ENCODE results near the gene TNFAIP3.

Gene TNFAIP3

DNA sequence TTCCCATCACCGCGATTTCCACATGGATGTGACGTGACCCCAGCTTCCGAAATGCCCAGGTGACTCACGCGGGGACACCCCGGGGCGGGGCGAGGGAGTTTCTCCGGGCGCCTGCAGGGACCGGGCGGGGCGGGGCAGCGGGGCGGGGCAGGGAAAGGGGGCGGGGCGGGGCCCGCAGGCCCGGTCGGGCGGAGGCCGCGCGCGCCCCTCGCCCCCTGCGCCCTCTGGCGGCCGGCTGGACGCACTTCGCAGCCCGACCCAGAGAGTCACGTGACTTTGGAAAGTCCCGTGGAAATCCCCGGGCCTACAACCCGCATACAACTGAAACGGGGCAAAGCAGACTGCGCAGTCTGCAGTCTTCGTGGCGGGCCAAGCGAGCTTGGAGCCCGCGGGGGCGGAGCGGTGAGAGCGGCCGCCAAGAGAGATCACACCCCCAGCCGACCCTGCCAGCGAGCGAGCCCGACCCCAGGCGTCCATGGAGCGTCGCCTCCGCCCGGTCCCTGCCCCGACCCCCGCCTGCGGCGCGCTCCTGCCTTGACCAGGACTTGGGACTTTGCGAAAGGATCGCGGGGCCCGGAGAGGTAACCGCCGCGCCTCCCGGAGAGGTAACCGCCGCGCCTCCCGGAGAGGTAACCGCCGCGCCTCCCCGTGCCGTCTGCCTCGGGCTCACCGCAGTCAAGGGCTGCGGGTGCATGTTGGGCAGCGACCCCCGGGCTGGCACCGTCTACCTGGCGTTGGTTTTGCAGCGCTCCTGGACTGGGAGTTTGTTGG is at the start of gene TNFAIP3:
Gene TNFAIP3 (plus strand): TSS at position 346 of the 771 bp plus-strand sequence. CDS start 3,969 bp downstream, outside the sequence.
- peak within 1 kb of the TSS; percentile 87 for H3K9ac ChIP-seq (ENCODE audit: low read depth in 1 of 2, low read length in 2 of 2)
- no peaks in the 10 kb centered on the region for H3K9me3 ChIP-seq (ENCODE audit: control insufficient read depth in 2 of 2, low read length in 2 of 2)
- H3K27me3 ChIP-seq (ENCODE audit: control insufficient read depth in 2 of 2, insufficient read depth in 2 of 2, low read length in 2 of 2) = no peaks in the 10 kb centered on the region
- peak within 1 kb of the TSS; percentile 95 to 99 for H3K4me3 ChIP-seq (ENCODE audit: low read length in 2 of 2)
- H3K27ac ChIP-seq (ENCODE audit: low read depth in 2 of 2, low read length in 2 of 2) = peak within 1 kb of the TSS; percentile 90 to 91
- peaks cover 4 to 8% of the 10 kb centered on the region in 2 donors for H3K36me3 ChIP-seq (ENCODE audit: control insufficient read depth in 2 of 2, insufficient read depth in 2 of 2, low read length in 2 of 2)
- peaks cover 15 to 22% of the 10 kb centered on the region in 2 donors for H3K4me1 ChIP-seq (ENCODE audit: control insufficient read depth in 2 of 2, insufficient read depth in 2 of 2, low read length in 2 of 2)

GRCh38 chr6:137818440-137818839 is 48.6 kb upstream of the TNFAIP3 start:
- no peaks in the 10 kb centered on the region for H3K36me3 ChIP-seq (ENCODE audit: control insufficient read depth in 2 of 2, insufficient read depth in 2 of 2, low read length in 2 of 2)
- H3K4me1 ChIP-seq (ENCODE audit: control insufficient read depth in 2 of 2, insufficient read depth in 2 of 2, low read length in 2 of 2) = no peaks in the 10 kb centered on the region
- no peaks in the 10 kb centered on the region for H3K27me3 ChIP-seq (ENCODE audit: control insufficient read depth in 2 of 2, insufficient read depth in 2 of 2, low read length in 2 of 2)
- no peaks in the 10 kb centered on the region for H3K9me3 ChIP-seq (ENCODE audit: control insufficient read depth in 2 of 2, low read length in 2 of 2)
- H3K4me3 ChIP-seq (ENCODE audit: low read length in 2 of 2) = no peak overlapping the region
- no peak overlapping the region for H3K9ac ChIP-seq (ENCODE audit: low read depth in 1 of 2, low read length in 2 of 2)
- H3K27ac ChIP-seq (ENCODE audit: low read depth in 2 of 2, low read length in 2 of 2) = no peak overlapping the region

- Histone ChIP-seq H3K4me3 (ENCODE audit: low read length in 2 of 2) (no peak overlapping the region), H3K9me3 (ENCODE audit: control insufficient read depth in 2 of 2, low read length in 2 of 2) (no peaks in the 10 kb centered on the region), H3K9ac (ENCODE audit: low read depth in 1 of 2, low read length in 2 of 2) (no peak overlapping the region), H3K27ac (ENCODE audit: low read depth in 2 of 2, low read length in 2 of 2) (no peak overlapping the region), H3K4me1 (ENCODE audit: control insufficient read depth in 2 of 2, insufficient read depth in 2 of 2, low read length in 2 of 2) (peaks cover 0 to 2% of the 10 kb centered on the region in 2 donors), H3K27me3 (ENCODE audit: control insufficient read depth in 2 of 2, insufficient read depth in 2 of 2, low read length in 2 of 2) (no peaks in the 10 kb centered on the region), H3K36me3 (ENCODE audit: control insufficient read depth in 2 of 2, insufficient read depth in 2 of 2, low read length in 2 of 2) (no peaks in the 10 kb centered on the region)
These were observed 47.3 kb upstream of the TNFAIP3 start for GRCh38 chr6:137819740-137820139.

- Histone ChIP-seq H3K4me3 (ENCODE audit: low read length in 2 of 2) (no peak overlapping the region), H3K27ac (ENCODE audit: low read depth in 2 of 2, low read length in 2 of 2) (no peak overlapping the region), H3K4me1 (ENCODE audit: control insufficient read depth in 2 of 2, insufficient read depth in 2 of 2, low read length in 2 of 2) (peaks cover 0 to 2% of the 10 kb centered on the region in 2 donors), H3K9me3 (ENCODE audit: control insufficient read depth in 2 of 2, low read length in 2 of 2) (no peaks in the 10 kb centered on the region), H3K36me3 (ENCODE audit: control insufficient read depth in 2 of 2, insufficient read depth in 2 of 2, low read length in 2 of 2) (no peaks in the 10 kb centered on the region), H3K27me3 (ENCODE audit: control insufficient read depth in 2 of 2, insufficient read depth in 2 of 2, low read length in 2 of 2) (no peaks in the 10 kb centered on the region), H3K9ac (ENCODE audit: low read depth in 1 of 2, low read length in 2 of 2) (no peak overlapping the region)
These were observed 46.6 kb upstream of the TNFAIP3 start for GRCh38 chr6:137820425-137820824.

GRCh38 chr6:137820952-137821351 is 46.1 kb upstream of the TNFAIP3 start:
- Histone ChIP-seq H3K9ac (ENCODE audit: low read depth in 1 of 2, low read length in 2 of 2) (no peak overlapping the region), H3K36me3 (ENCODE audit: control insufficient read depth in 2 of 2, insufficient read depth in 2 of 2, low read length in 2 of 2) (no peaks in the 10 kb centered on the region), H3K9me3 (ENCODE audit: control insufficient read depth in 2 of 2, low read length in 2 of 2) (no peaks in the 10 kb centered on the region), H3K4me3 (ENCODE audit: low read length in 2 of 2) (no peak overlapping the region), H3K27ac (ENCODE audit: low read depth in 2 of 2, low read length in 2 of 2) (no peak overlapping the region), H3K4me1 (ENCODE audit: control insufficient read depth in 2 of 2, insufficient read depth in 2 of 2, low read length in 2 of 2) (peaks cover 0 to 2% of the 10 kb centered on the region in 2 donors), H3K27me3 (ENCODE audit: control insufficient read depth in 2 of 2, insufficient read depth in 2 of 2, low read length in 2 of 2) (no peaks in the 10 kb centered on the region)

DNA sequence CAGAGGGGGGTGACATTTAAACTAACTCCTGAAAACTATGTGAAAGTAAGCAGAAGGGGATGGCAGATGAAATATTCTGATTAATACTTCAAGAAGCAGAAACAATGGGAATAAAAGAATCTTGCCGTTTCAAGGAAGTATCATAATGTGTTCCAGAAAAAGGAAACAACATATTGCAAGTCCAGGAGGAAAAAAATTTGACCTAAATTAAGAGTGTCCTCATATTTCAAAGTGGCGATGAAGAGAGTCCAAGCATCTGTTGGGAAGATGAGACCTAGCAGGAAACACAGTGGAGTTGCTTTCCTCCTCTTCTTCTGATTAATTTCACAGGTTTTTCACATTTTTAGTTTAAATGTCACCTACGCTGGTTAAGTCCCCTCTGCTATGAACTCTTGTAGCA is 45.6 kb upstream of the TNFAIP3 start:
- Histone ChIP-seq H3K9me3 (ENCODE audit: control insufficient read depth in 2 of 2, low read length in 2 of 2) (no peaks in the 10 kb centered on the region), H3K4me1 (ENCODE audit: control insufficient read depth in 2 of 2, insufficient read depth in 2 of 2, low read length in 2 of 2) (peaks cover 0 to 2% of the 10 kb centered on the region in 2 donors), H3K27ac (ENCODE audit: low read depth in 2 of 2, low read length in 2 of 2) (no peak overlapping the region), H3K36me3 (ENCODE audit: control insufficient read depth in 2 of 2, insufficient read depth in 2 of 2, low read length in 2 of 2) (no peaks in the 10 kb centered on the region), H3K27me3 (ENCODE audit: control insufficient read depth in 2 of 2, insufficient read depth in 2 of 2, low read length in 2 of 2) (no peaks in the 10 kb centered on the region), H3K4me3 (ENCODE audit: low read length in 2 of 2) (no peak overlapping the region), H3K9ac (ENCODE audit: low read depth in 1 of 2, low read length in 2 of 2) (no peak overlapping the region)

- Histone ChIP-seq H3K27ac (ENCODE audit: low read depth in 2 of 2, low read length in 2 of 2) (peak overlapping the region; percentile 16 to 61), H3K4me3 (ENCODE audit: low read length in 2 of 2) (no peak overlapping the region), H3K4me1 (ENCODE audit: control insufficient read depth in 2 of 2, insufficient read depth in 2 of 2, low read length in 2 of 2) (peaks cover 0 to 2% of the 10 kb centered on the region in 2 donors)
These were observed 43.1 kb upstream of the TNFAIP3 start for GRCh38 chr6:137823826-137824555.

DNA sequence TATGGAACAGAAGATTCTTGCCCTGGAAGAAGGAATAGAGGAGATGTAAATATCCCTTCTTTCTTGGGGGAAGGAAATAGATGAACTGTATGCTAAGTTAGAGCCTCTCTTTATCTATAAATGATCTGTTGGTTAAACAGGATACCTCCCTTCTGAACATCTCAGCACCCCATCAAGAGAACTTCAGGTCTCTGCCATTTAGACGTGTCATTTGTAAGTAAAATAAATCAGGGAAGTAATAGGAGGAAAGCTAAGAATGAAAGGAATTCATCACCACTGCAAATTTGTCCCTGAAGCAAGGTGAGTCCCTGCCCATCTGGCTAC is 42.5 kb upstream of the TNFAIP3 start:
- no peak overlapping the region for H3K4me3 ChIP-seq (ENCODE audit: low read length in 2 of 2)
- H3K9ac ChIP-seq (ENCODE audit: low read depth in 1 of 2, low read length in 2 of 2) = no peak overlapping the region
- H3K9me3 ChIP-seq (ENCODE audit: control insufficient read depth in 2 of 2, low read length in 2 of 2) = no peaks in the 10 kb centered on the region
- no peaks in the 10 kb centered on the region for H3K36me3 ChIP-seq (ENCODE audit: control insufficient read depth in 2 of 2, insufficient read depth in 2 of 2, low read length in 2 of 2)
- H3K4me1 ChIP-seq (ENCODE audit: control insufficient read depth in 2 of 2, insufficient read depth in 2 of 2, low read length in 2 of 2) = peaks cover 0 to 2% of the 10 kb centered on the region in 2 donors
- H3K27ac ChIP-seq (ENCODE audit: low read depth in 2 of 2, low read length in 2 of 2) = peak overlapping the region; percentile 16 to 61
- H3K27me3 ChIP-seq (ENCODE audit: control insufficient read depth in 2 of 2, insufficient read depth in 2 of 2, low read length in 2 of 2) = no peaks in the 10 kb centered on the region

More at GRCh38 chr6:137823826-137824555, 43.1 kb upstream of the TNFAIP3 start:
- Histone ChIP-seq H3K27me3 (ENCODE audit: control insufficient read depth in 2 of 2, insufficient read depth in 2 of 2, low read length in 2 of 2) (no peaks in the 10 kb centered on the region), H3K36me3 (ENCODE audit: control insufficient read depth in 2 of 2, insufficient read depth in 2 of 2, low read length in 2 of 2) (no peaks in the 10 kb centered on the region), H3K9ac (ENCODE audit: low read depth in 1 of 2, low read length in 2 of 2) (no peak overlapping the region), H3K9me3 (ENCODE audit: control insufficient read depth in 2 of 2, low read length in 2 of 2) (no peaks in the 10 kb centered on the region)

GRCh38 chr6:137824896-137825295 is 42.2 kb upstream of the TNFAIP3 start:
- H3K9me3 ChIP-seq (ENCODE audit: control insufficient read depth in 2 of 2, low read length in 2 of 2) = no peaks in the 10 kb centered on the region
- H3K4me3 ChIP-seq (ENCODE audit: low read length in 2 of 2) = no peak overlapping the region
- H3K27ac ChIP-seq (ENCODE audit: low read depth in 2 of 2, low read length in 2 of 2) = no peak overlapping the region
- H3K27me3 ChIP-seq (ENCODE audit: control insufficient read depth in 2 of 2, insufficient read depth in 2 of 2, low read length in 2 of 2) = no peaks in the 10 kb centered on the region
- no peaks in the 10 kb centered on the region for H3K36me3 ChIP-seq (ENCODE audit: control insufficient read depth in 2 of 2, insufficient read depth in 2 of 2, low read length in 2 of 2)
- no peak overlapping the region for H3K9ac ChIP-seq (ENCODE audit: low read depth in 1 of 2, low read length in 2 of 2)
- H3K4me1 ChIP-seq (ENCODE audit: control insufficient read depth in 2 of 2, insufficient read depth in 2 of 2, low read length in 2 of 2) = peaks cover 0 to 2% of the 10 kb centered on the region in 2 donors

GRCh38 chr6:137827411-137827940 is 39.6 kb upstream of the TNFAIP3 start:
- no peaks in the 10 kb centered on the region for H3K27me3 ChIP-seq (ENCODE audit: control insufficient read depth in 2 of 2, insufficient read depth in 2 of 2, low read length in 2 of 2)
- no peak overlapping the region for H3K4me3 ChIP-seq (ENCODE audit: low read length in 2 of 2)
- H3K9me3 ChIP-seq (ENCODE audit: control insufficient read depth in 2 of 2, low read length in 2 of 2) = no peaks in the 10 kb centered on the region
- no peak overlapping the region for H3K9ac ChIP-seq (ENCODE audit: low read depth in 1 of 2, low read length in 2 of 2)
- H3K27ac ChIP-seq (ENCODE audit: low read depth in 2 of 2, low read length in 2 of 2) = no peak overlapping the region
- peaks cover 0 to 2% of the 10 kb centered on the region in 2 donors for H3K4me1 ChIP-seq (ENCODE audit: control insufficient read depth in 2 of 2, insufficient read depth in 2 of 2, low read length in 2 of 2)
- no peaks in the 10 kb centered on the region for H3K36me3 ChIP-seq (ENCODE audit: control insufficient read depth in 2 of 2, insufficient read depth in 2 of 2, low read length in 2 of 2)
